AG04450 (cell line): ENCODE results near the gene GTF2I. TPM values are rescaled to one million over a fixed set of nuclear protein-coding genes. Genes with fewer than 3 reads are reported as not detected.

ENCODE experiments used
- CTCF ChIA-PET: fragments of 300-600, 350-600 bp; formaldehyde crosslinking; extraction: SDS; loops from one replicate; lab custom pipeline; 2022; ENCODE audit warnings: antibody characterized with exemption, inconsistent platforms; lab: Charles Lee
- POLR2A ChIA-PET: fragments of 350-600 bp; formaldehyde crosslinking; extraction: SDS; loops from one replicate; lab custom pipeline; 2021; ENCODE audit warnings: antibody characterized with exemption, inconsistent platforms; lab: Yijun Ruan, JAX
- DNase-seq: peaks from one replicate; pipeline ENCODE4 v3.0.0-alpha.2; 2011; ENCODE audit warnings: low read depth, low spot score
- H3K27ac ChIP-seq: one replicate; pipeline ENCODE4 v1.5.1; 2012; ENCODE audit warnings: low read depth, low read length, control low read depth
- H3K27me3 ChIP-seq: one replicate; pipeline ENCODE4 v1.6.0; 2012; ENCODE audit warnings: low read length; ENCODE audit not compliant: control insufficient read depth, insufficient read depth
- H3K4me3 ChIP-seq: 2 replicates; pipeline ENCODE4 v1.5.1; 2011; ENCODE audit warnings: mild to moderate bottlenecking, low read depth, low read length, control low read depth
- H3K9me3 ChIP-seq: 2 replicates; pipeline ENCODE4 v1.5.1; 2012; ENCODE audit warnings: low read length; ENCODE audit not compliant: control insufficient read depth, insufficient read depth
- polyA plus RNA-seq: library from polyadenylated mRNA; depleted of rRNA; stranded (reverse); fragments of >200 nt; gene quantifications from 2 replicates; pipeline ENCODE4 v1.2.3, GENCODE V29; 2011
- TF ChIP-seq, protein P1 (sequence below): IDR thresholded peaks from 2 replicates; pipeline ENCODE4 v1.5.1; 2011; ENCODE audit warnings: low read depth, low read length, control low read depth, inconsistent platforms

Gene GTF2I
- polyA plus RNA-seq, 1 experiment, result 115 TPM

DNA sequence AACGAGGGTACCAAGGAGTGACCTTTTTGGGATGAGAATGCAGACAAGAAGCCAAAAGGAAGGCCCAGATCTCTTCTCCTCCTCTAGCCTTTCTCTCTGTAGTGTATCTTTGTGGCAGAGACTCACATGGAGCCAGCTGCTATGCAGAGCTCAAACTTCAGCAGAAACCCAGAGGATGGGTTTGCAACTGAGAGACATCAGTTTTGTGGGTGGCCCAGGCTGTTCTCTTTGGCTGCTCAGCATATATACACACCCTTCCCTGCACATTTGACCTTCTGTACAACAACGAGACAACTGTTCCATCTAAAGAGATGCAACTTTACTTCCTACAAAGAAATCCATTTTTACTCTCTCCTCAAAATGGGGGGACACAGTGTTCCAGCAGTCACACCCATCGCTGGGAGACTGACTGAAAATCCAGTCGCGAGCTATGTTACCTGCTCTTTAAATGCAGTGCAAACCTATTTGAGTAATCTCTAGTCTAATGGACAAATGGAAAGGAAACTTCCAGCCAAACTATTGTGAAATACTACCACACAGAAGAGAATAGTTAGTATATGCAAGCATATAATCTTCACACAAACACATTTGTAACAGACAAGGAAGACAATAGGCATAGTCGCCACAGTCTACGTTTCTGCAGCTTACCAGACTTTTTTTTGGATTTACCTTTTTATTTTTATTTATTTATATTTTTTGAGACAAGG is 51.2 kb downstream of the GTF2I start:
- ChIA-PET CTCF (no interaction called here), POLR2A (no interaction called here)
- H3K27ac ChIP-seq, result peak overlapping the region; percentile 11
- peaks cover 3% of the 10 kb centered on the region; the same call in 1 of the 2 replicates for H3K9me3 ChIP-seq
- TF ChIP-seq, protein P1, sequence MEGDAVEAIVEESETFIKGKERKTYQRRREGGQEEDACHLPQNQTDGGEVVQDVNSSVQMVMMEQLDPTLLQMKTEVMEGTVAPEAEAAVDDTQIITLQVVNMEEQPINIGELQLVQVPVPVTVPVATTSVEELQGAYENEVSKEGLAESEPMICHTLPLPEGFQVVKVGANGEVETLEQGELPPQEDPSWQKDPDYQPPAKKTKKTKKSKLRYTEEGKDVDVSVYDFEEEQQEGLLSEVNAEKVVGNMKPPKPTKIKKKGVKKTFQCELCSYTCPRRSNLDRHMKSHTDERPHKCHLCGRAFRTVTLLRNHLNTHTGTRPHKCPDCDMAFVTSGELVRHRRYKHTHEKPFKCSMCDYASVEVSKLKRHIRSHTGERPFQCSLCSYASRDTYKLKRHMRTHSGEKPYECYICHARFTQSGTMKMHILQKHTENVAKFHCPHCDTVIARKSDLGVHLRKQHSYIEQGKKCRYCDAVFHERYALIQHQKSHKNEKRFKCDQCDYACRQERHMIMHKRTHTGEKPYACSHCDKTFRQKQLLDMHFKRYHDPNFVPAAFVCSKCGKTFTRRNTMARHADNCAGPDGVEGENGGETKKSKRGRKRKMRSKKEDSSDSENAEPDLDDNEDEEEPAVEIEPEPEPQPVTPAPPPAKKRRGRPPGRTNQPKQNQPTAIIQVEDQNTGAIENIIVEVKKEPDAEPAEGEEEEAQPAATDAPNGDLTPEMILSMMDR, result no peak
- no peaks in the 10 kb centered on the region for H3K27me3 ChIP-seq
- DNase-seq, result no peak
- H3K4me3 ChIP-seq, result no peak overlapping the region

GRCh38 chr7:74709880-74710671 is 52.6 kb downstream of the GTF2I start:
- ChIA-PET CTCF (interaction anchor here (0.9 to 1.2 kb wide), 3 partner anchors 9 to 52 kb away, joined by 3 to 6 read pairs (median 6); partner anchors contain the start of gene GTF2I), POLR2A (no interaction called here)
- TF ChIP-seq, protein P1, result peak; percentile 45
- no peak for DNase-seq
- Histone ChIP-seq H3K4me3 (no peak overlapping the region), H3K27ac (no peak overlapping the region), H3K27me3 (no peaks in the 10 kb centered on the region), H3K9me3 (peaks cover 3% of the 10 kb centered on the region; the same call in 1 of the 2 replicates)

- TF ChIP-seq, protein P1, result no peak
- POLR2A ChIA-PET, result no interaction called here
Measured at GRCh38 chr7:74713567-74713966, 56.0 kb downstream of the GTF2I start.

GRCh38 chr7:74717889-74718288 is 60.4 kb downstream of the GTF2I start:
- Histone ChIP-seq H3K9me3 (no peaks in the 10 kb centered on the region), H3K27ac (no peak overlapping the region), H3K27me3 (no peaks in the 10 kb centered on the region), H3K4me3 (no peak overlapping the region)
- ChIA-PET CTCF (no interaction called here), POLR2A (no interaction called here)
- TF ChIP-seq, protein P1, result no peak
- no peak for DNase-seq

More at GRCh38 chr7:74713567-74713966, 56.0 kb downstream of the GTF2I start:
- H3K9me3 ChIP-seq, result peaks cover 3% of the 10 kb centered on the region; the same call in 1 of the 2 replicates
- CTCF ChIA-PET, result no interaction called here
- DNase-seq, result no peak
- no peak overlapping the region for H3K4me3 ChIP-seq
- H3K27ac ChIP-seq, result no peak overlapping the region
- H3K27me3 ChIP-seq, result no peaks in the 10 kb centered on the region

GRCh38 chr7:74718336-74718735 is 60.8 kb downstream of the GTF2I start:
- ChIA-PET POLR2A (no interaction called here), CTCF (no interaction called here)
- Histone ChIP-seq H3K9me3 (no peaks in the 10 kb centered on the region), H3K27ac (no peak overlapping the region), H3K4me3 (no peak overlapping the region), H3K27me3 (no peaks in the 10 kb centered on the region)
- no peak for DNase-seq
- TF ChIP-seq, protein P1, result no peak
